ENCODE measurements around the gene ERBB3.
"Not testable (repeated sequence)": the region's sequence is repeated elsewhere in the genome, so short reads cannot be mapped to it uniquely, and the experiment has no call there.

The ERBB3 gene

GRCh38 chr12:56079723-56080555 lies at the start of gene ERBB3:
TSS of gene ERBB3 (plus strand) at chr12:56080165. CDS start at chr12:56080301, 136 bp downstream.
- peak; percentile 84 for DNase-seq (ENCODE audit: low spot score)

GRCh38 chr12:56031987-56032386 lies 48.0 kb upstream of the ERBB3 start:
- no peak for DNase-seq (ENCODE audit: low spot score)

GRCh38 chr12:56034586-56035332 lies 45.2 kb upstream of the ERBB3 start:
- DNase-seq (ENCODE audit: low spot score) = no peak

GRCh38 chr12:56037161-56037560 lies 42.8 kb upstream of the ERBB3 start:
- no peak for DNase-seq (ENCODE audit: low spot score)

GRCh38 chr12:56038022-56038655 lies 41.8 kb upstream of the ERBB3 start:
- no peak for DNase-seq (ENCODE audit: low spot score)

- no peak for DNase-seq (ENCODE audit: low spot score)
Measured at GRCh38 chr12:56040151-56040550, 39.8 kb upstream of the ERBB3 start.

GRCh38 chr12:56040963-56041551 lies 38.9 kb upstream of the ERBB3 start:
- no peak for DNase-seq (ENCODE audit: low spot score)

GRCh38 chr12:56041552-56042429 lies 38.2 kb upstream of the ERBB3 start, which contains the start of gene RPS26:
TSS of gene RPS26 (plus strand) at chr12:56041918. CDS start at chr12:56042167, 249 bp downstream.
- DNase-seq (ENCODE audit: low spot score) = peak; percentile 99

- DNase-seq (ENCODE audit: low spot score) = not testable (repeated sequence)
Measured at GRCh38 chr12:56042430-56042813, 37.5 kb upstream of the ERBB3 start.

GRCh38 chr12:56042843-56043242 lies 37.1 kb upstream of the ERBB3 start:
- no peak for DNase-seq (ENCODE audit: low spot score)

- no peak for DNase-seq (ENCODE audit: low spot score)
Measured at GRCh38 chr12:56046027-56046780, 33.8 kb upstream of the ERBB3 start.

- DNase-seq (ENCODE audit: low spot score) = no peak
Measured at GRCh38 chr12:56053407-56053893, 26.5 kb upstream of the ERBB3 start.

GRCh38 chr12:56059964-56060363 lies 20.0 kb upstream of the ERBB3 start:
- DNase-seq (ENCODE audit: low spot score) = not testable (repeated sequence)

- DNase-seq (ENCODE audit: low spot score) = no peak
Measured at GRCh38 chr12:56061982-56062381, 18.0 kb upstream of the ERBB3 start.

GRCh38 chr12:56062996-56063395 lies 17.0 kb upstream of the ERBB3 start:
- DNase-seq (ENCODE audit: low spot score) = no peak

GRCh38 chr12:56071648-56072047 lies 8.3 kb upstream of the ERBB3 start:
- no peak for DNase-seq (ENCODE audit: low spot score)

GRCh38 chr12:56074396-56074795 lies 5.6 kb upstream of the ERBB3 start:
- no peak for DNase-seq (ENCODE audit: low spot score)

GRCh38 chr12:56077966-56078365 lies 2.0 kb upstream of the ERBB3 start:
- not testable (repeated sequence) for DNase-seq (ENCODE audit: low spot score)

GRCh38 chr12:56078427-56078826 lies 1.5 kb upstream of the ERBB3 start:
- DNase-seq (ENCODE audit: low spot score) = no peak

All from pons (tissue), 1 donor.